OCI-LY1 (cell line): Measurements from ENCODE around the gene TEKT1.
A peak's percentile ranks its signal among the peaks of the same experiment; 100 is the strongest.

ENCODE experiments used
- H2AFZ ChIP-seq: fragments of 200-600 bp; sonication (generic), shearing (Covaris generic); 2 replicates; pipeline ENCODE4 v1.6.0; 2014; ENCODE audit warnings: antibody characterized with exemption, mild to moderate bottlenecking, low read length
- H3F3A ChIP-seq: fragments of 200-600 bp; sonication (generic), shearing (Covaris generic); 2 replicates; pipeline ENCODE4 v1.6.0; 2014; ENCODE audit warnings: mild to moderate bottlenecking, antibody characterized with exemption, low read length, moderate library complexity; ENCODE audit not compliant: insufficient read depth
- H3K27ac ChIP-seq: fragments of 200-600 bp; sonication (generic); 2 replicates; pipeline ENCODE4 v1.5.1; 2014; ENCODE audit warnings: low read length, mixed run types, mild to moderate bottlenecking, low read depth; ENCODE audit not compliant: poor library complexity, severe bottlenecking
- H3K27me3 ChIP-seq: fragments of 200-600 bp; sonication (generic); 2 replicates; pipeline ENCODE4 v1.6.0; 2014; ENCODE audit warnings: antibody characterized with exemption, mild to moderate bottlenecking, low read length, moderate library complexity; ENCODE audit not compliant: insufficient read depth
- H3K36me3 ChIP-seq: fragments of 200-600 bp; sonication (generic); 2 replicates; pipeline ENCODE4 v1.6.1; 2014; ENCODE audit warnings: mild to moderate bottlenecking, antibody characterized with exemption, low read length, moderate library complexity, mixed read lengths; ENCODE audit not compliant: insufficient read depth
- H3K4me1 ChIP-seq: fragments of 200-600 bp; sonication (generic); 2 replicates; pipeline ENCODE4 v1.5.1; 2014; ENCODE audit warnings: mild to moderate bottlenecking, low read length, moderate library complexity; ENCODE audit not compliant: insufficient read depth, severe bottlenecking
- H3K4me2 ChIP-seq: fragments of 200-600 bp; sonication (generic), shearing (Covaris generic); 2 replicates; pipeline ENCODE4 v1.6.1; 2014; ENCODE audit warnings: low read length
- H3K4me3 ChIP-seq: fragments of 200-600 bp; sonication (generic); 2 replicates; pipeline ENCODE4 v1.5.1; 2014; ENCODE audit warnings: low read length, low read depth, mild to moderate bottlenecking, mixed read lengths; ENCODE audit not compliant: poor library complexity, severe bottlenecking
- H3K79me2 ChIP-seq: fragments of 200-600 bp; shearing (Covaris generic); 2 replicates; pipeline ENCODE4 v1.6.1; 2016; ENCODE audit warnings: mixed run types, low read length, mixed read lengths; ENCODE audit not compliant: insufficient read depth
- H3K9ac ChIP-seq: fragments of 200-600 bp; sonication (generic), shearing (Covaris generic); 2 replicates; pipeline ENCODE4 v1.6.1; 2014; ENCODE audit warnings: mild to moderate bottlenecking, low read length, mixed read lengths
- H3K9me2 ChIP-seq: fragments of 200-600 bp; sonication (generic), shearing (Covaris generic); 2 replicates; pipeline ENCODE4 v1.6.1; 2014; ENCODE audit warnings: low read depth, mild to moderate bottlenecking, low read length, mixed read lengths
- H3K9me3 ChIP-seq: fragments of 200-600 bp; shearing (Covaris generic); 2 replicates; pipeline ENCODE4 v1.6.1; 2014; ENCODE audit warnings: low read length, mixed read lengths
- H4K20me1 ChIP-seq: fragments of 200-600 bp; sonication (generic), shearing (Covaris generic); 2 replicates; pipeline ENCODE4 v1.6.0; 2016; ENCODE audit warnings: mild to moderate bottlenecking, low read length; ENCODE audit not compliant: insufficient read depth
- EZH2 ChIP-seq: fragments of 200-600 bp; sonication (generic), shearing (Covaris generic); IDR thresholded peaks from 2 replicates; pipeline ENCODE4 v1.8.0; 2017; ENCODE audit warnings: borderline replicate concordance, mixed run types, mild to moderate bottlenecking, antibody characterized with exemption, low read length, moderate library complexity, mixed read lengths
- TF ChIP-seq, protein P1 (sequence below): fragments of 200-600 bp; sonication (generic), shearing (Covaris generic); IDR thresholded peaks from 2 replicates; pipeline ENCODE4 v1.5.1; 2017; ENCODE audit warnings: mild to moderate bottlenecking, antibody characterized with exemption, low read length, moderate library complexity, mixed read lengths

Gene TEKT1

DNA sequence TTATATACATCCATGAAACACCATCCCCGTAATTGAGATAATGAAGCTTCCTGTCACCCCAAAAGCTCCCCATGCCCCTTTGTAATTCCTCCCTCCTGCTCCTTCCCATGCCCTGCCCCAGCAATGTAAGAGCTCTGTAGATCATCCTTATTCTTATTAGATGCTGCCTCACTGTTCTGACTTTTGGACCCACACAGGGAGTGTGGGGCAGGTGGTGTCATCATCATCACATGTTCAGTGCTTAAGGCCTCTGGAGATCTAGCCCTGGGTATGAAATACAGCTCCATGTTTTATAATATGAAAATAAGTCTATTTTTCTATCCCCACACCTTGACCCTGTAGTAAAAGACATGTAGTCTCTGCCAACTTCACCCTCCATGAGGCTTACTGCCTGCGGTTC lies 73.8 kb downstream of the TEKT1 start:
- no peaks in the 10 kb centered on the region for H3K36me3 ChIP-seq
- H3K27ac ChIP-seq, result no peak overlapping the region
- H3K4me2 ChIP-seq, result no peak overlapping the region
- TF ChIP-seq, protein P1, sequence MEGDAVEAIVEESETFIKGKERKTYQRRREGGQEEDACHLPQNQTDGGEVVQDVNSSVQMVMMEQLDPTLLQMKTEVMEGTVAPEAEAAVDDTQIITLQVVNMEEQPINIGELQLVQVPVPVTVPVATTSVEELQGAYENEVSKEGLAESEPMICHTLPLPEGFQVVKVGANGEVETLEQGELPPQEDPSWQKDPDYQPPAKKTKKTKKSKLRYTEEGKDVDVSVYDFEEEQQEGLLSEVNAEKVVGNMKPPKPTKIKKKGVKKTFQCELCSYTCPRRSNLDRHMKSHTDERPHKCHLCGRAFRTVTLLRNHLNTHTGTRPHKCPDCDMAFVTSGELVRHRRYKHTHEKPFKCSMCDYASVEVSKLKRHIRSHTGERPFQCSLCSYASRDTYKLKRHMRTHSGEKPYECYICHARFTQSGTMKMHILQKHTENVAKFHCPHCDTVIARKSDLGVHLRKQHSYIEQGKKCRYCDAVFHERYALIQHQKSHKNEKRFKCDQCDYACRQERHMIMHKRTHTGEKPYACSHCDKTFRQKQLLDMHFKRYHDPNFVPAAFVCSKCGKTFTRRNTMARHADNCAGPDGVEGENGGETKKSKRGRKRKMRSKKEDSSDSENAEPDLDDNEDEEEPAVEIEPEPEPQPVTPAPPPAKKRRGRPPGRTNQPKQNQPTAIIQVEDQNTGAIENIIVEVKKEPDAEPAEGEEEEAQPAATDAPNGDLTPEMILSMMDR, result no peak
- TF ChIP-seq EZH2, result no peak
- no peak overlapping the region for H3K9ac ChIP-seq
- no peaks in the 10 kb centered on the region for H3K27me3 ChIP-seq
- no peak overlapping the region for H2AFZ ChIP-seq
- no peaks in the 10 kb centered on the region for H3K79me2 ChIP-seq
- no peaks in the 10 kb centered on the region for H3K4me1 ChIP-seq
- no peaks in the 10 kb centered on the region for H4K20me1 ChIP-seq
- H3K4me3 ChIP-seq, result no peak overlapping the region
- H3K9me3 ChIP-seq, result no peaks in the 10 kb centered on the region
- no peaks in the 10 kb centered on the region for H3K9me2 ChIP-seq
- no peaks in the 10 kb centered on the region for H3F3A ChIP-seq

DNA sequence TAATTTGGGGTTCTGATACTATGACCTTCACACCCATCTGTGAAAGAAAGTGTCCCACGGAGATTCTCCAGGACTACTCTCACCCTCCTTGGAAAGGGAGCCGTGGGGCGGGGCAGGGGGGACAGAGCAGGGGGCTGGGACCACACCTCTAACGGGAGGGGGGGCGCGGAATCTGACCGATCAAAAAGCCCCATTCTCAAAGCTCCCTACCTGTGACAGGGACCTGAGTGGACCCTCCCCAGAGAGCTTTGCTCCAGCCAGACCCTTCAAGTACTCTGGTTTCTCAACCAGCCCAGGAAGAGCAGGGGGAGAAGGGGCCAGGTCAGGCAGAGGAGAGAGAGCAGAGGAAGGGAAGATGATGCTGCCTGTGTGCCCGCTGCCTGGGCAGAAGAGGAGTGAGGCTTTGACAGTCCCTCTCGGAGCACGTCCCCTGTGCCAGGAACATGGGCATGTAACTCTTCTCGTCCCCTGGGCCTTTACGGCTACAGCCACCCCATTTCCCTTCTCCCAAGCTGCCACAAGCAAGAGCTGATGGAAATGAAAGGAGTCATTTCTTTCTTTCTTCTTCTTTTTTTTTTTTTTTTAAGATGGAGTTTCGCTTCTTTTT lies 75.0 kb downstream of the TEKT1 start:
- Histone ChIP-seq H3K4me2 (peak overlapping the region; percentile 51; the same call in 1 of the 2 replicates), H3K27ac (no peak overlapping the region), H3K79me2 (no peaks in the 10 kb centered on the region), H3F3A (no peaks in the 10 kb centered on the region), H3K9ac (no peak overlapping the region), H3K27me3 (no peaks in the 10 kb centered on the region), H4K20me1 (no peaks in the 10 kb centered on the region), H3K9me2 (no peaks in the 10 kb centered on the region), H3K9me3 (no peaks in the 10 kb centered on the region), H3K4me3 (no peak overlapping the region), H2AFZ (no peak overlapping the region), H3K4me1 (no peaks in the 10 kb centered on the region), H3K36me3 (no peaks in the 10 kb centered on the region)
- TF ChIP-seq EZH2, result no peak
- TF ChIP-seq, protein P1, result no peak

DNA sequence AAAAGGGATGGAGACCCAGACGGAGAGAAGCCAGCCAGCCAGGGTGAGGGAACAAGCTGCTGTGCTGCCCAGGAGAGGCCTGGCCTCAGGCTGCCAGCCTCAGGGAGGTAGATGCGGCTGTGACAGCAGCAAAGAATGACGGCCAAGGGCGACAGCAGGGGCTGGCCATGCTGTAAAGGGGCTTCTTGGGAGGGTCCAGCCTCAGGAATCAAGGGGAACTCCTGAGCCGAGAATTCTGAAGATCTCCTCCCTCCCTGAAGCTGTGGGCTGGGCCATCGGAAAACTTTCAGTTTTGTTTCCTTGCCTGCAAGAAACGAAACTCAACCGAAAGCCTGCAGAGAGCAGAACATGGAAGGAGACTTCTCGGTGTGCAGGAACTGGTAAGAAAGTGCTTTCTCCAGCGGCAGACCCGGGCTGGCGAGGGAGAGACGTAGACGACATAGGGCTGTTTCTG lies 75.8 kb downstream of the TEKT1 start, which contains the start of gene XAF1:
Gene XAF1, plus strand, starts transcription at position 316 of the 454 bp plus-strand sequence. Its CDS starts 33 bp downstream, at position 349.
- Histone ChIP-seq H3K27ac (no peak within 1 kb of the TSS), H3K4me3 (peak within 1 kb of the TSS; percentile 23), H3K4me1 (no peaks in the 10 kb centered on the region), H3K79me2 (no peaks in the 10 kb centered on the region), H3K9ac (no peak within 1 kb of the TSS), H3F3A (no peaks in the 10 kb centered on the region), H3K27me3 (no peaks in the 10 kb centered on the region), H3K36me3 (no peaks in the 10 kb centered on the region), H2AFZ (no peak within 1 kb of the TSS), H4K20me1 (no peaks in the 10 kb centered on the region), H3K4me2 (peak within 1 kb of the TSS; percentile 51), H3K9me3 (no peaks in the 10 kb centered on the region), H3K9me2 (no peaks in the 10 kb centered on the region)
- TF ChIP-seq, protein P1, result no peak
- no peak for TF ChIP-seq EZH2
